A549 (cell line): ENCODE measurements around the gene IL22. TPM values are rescaled to one million over a fixed set of nuclear protein-coding genes. Genes with fewer than 3 reads are reported as not detected.

Experiments
- ATAC-seq, 2 experiments: fragments of 200-7000 bp in 1 of 2; fragments of >200 bp in 1 of 2; cut with Nextera tagmentation in 1 of 2; cut with Tn5 transposase in 1 of 2; 3 replicates each; pipeline versions ENCODE4 v1.8.0 to v1.9.1; 2018 to 2020; ENCODE audit warnings: mild to moderate bottlenecking in 1 of 2, moderate library complexity in 1 of 2
- CTCF ChIA-PET: fragments of 300-600 bp; sonication (Branson Sonifier 250); formaldehyde crosslinking; extraction: SDS; loops from one replicate; lab custom pipeline; 2021; ENCODE audit warnings: antibody characterized with exemption, inconsistent platforms; lab: Yijun Ruan, JAX
- POLR2A ChIA-PET: fragments of 350-600 bp; formaldehyde crosslinking; extraction: SDS; loops from one replicate; lab custom pipeline; 2021; ENCODE audit warnings: antibody characterized with exemption, inconsistent platforms; lab: Yijun Ruan, JAX
- DNase-seq, 2 experiments: peaks; one replicate each; pipeline versions ENCODE4 v3.0.0 to v3.0.0-alpha.2; 2011 to 2016; ENCODE audit warnings: low read depth in 1 of 2, low spot score in 1 of 2
- FAIRE-seq: peaks from 2 replicates; lab custom pipeline; 2011; peaks lifted over from hg19 to GRCh38; lab: Jason Lieb, UNC
- H3K27ac ChIP-seq, 2 experiments: fragments of >200 bp; sonication (Bioruptor Twin); formaldehyde crosslinking; 3 replicates each; pipeline ENCODE4 v1.5.1; 2016 to 2017
- H3K4me1 ChIP-seq: fragments of >200 bp; sonication (Bioruptor Twin); formaldehyde crosslinking; 3 replicates; pipeline ENCODE4 v1.6.1; 2016
- H3K4me2 ChIP-seq: fragments of >200 bp; sonication (Bioruptor Twin); formaldehyde crosslinking; 3 replicates; pipeline ENCODE4 v1.6.1; 2016
- H3K4me3 ChIP-seq: fragments of >200 bp; sonication (Bioruptor Twin); formaldehyde crosslinking; 3 replicates; pipeline ENCODE4 v1.5.1; 2016
- H3K9me3 ChIP-seq: fragments of >200 bp; sonication (Bioruptor Twin); formaldehyde crosslinking; 3 replicates; pipeline ENCODE4 v1.6.1; 2016
- BCL3 ChIP-seq: fragments of >200 bp; sonication (Bioruptor Twin); formaldehyde crosslinking; IDR thresholded peaks from 3 replicates; pipeline ENCODE4 v1.6.1; 2016
- CHD4 ChIP-seq: fragments of 200-600 bp; sonication (generic); IDR thresholded peaks from 2 replicates; pipeline ENCODE4 v1.6.1; 2016; ENCODE audit warnings: antibody characterized with exemption, mild to moderate bottlenecking, borderline replicate concordance
- EHF ChIP-seq: fragments of 250-450 bp; sonication (Bioruptor Pico); IDR thresholded peaks from 2 replicates; pipeline ENCODE4 v1.5.0; 2020; ENCODE audit warnings: mild to moderate bottlenecking
- ELK1 ChIP-seq: fragments of 150-350 bp; IDR thresholded peaks from 2 replicates; pipeline ENCODE4 v1.6.1; 2014; ENCODE audit warnings: low read depth, mild to moderate bottlenecking, low read length
- FOXS1 ChIP-seq: fragments of 250-450 bp; sonication (Bioruptor Pico); IDR thresholded peaks from 2 replicates; pipeline ENCODE4 v1.5.0; 2020; ENCODE audit warnings: mild to moderate bottlenecking, moderate library complexity
- GATA3 ChIP-seq: IDR thresholded peaks from 2 replicates; pipeline ENCODE4 v1.6.1; 2012; ENCODE audit warnings: borderline replicate concordance
- HEYL ChIP-seq: fragments of 250-450 bp; sonication (Bioruptor Pico); IDR thresholded peaks from 2 replicates; pipeline ENCODE4 v1.8.0; 2021; ENCODE audit warnings: mild to moderate bottlenecking, moderate library complexity
- HOXB13 ChIP-seq: fragments of 250-450 bp; sonication (Bioruptor Pico); IDR thresholded peaks from 2 replicates; pipeline ENCODE4 v1.5.0; 2020; ENCODE audit warnings: low read depth, mild to moderate bottlenecking, moderate library complexity
- KDM1A ChIP-seq: fragments of 200-600 bp; sonication (generic); IDR thresholded peaks from 2 replicates; pipeline ENCODE4 v1.6.1; 2016; ENCODE audit warnings: low read depth, mild to moderate bottlenecking
- KDM5A ChIP-seq: fragments of 200-600 bp; sonication (generic); IDR thresholded peaks from 2 replicates; pipeline ENCODE4 v1.6.1; 2016; ENCODE audit warnings: antibody characterized with exemption, mild to moderate bottlenecking
- MAFK ChIP-seq: fragments of 450-650 bp; IDR thresholded peaks from 2 replicates; pipeline ENCODE4 v1.6.1; 2014; ENCODE audit not compliant: partially characterized antibody
- MYC ChIP-seq: IDR thresholded peaks from 2 replicates; pipeline ENCODE4 v1.6.1; 2012; ENCODE audit warnings: mild to moderate bottlenecking, inconsistent platforms, low read length, improper control_type of control experiment, borderline replicate concordance
- NFE2L2 ChIP-seq: fragments of 150-350 bp; conservative IDR thresholded peaks from 2 replicates; pipeline ENCODE4 v1.6.1; 2014; ENCODE audit warnings: low read length
- PHF8 ChIP-seq: fragments of 200-600 bp; sonication (generic); IDR thresholded peaks from 2 replicates; pipeline ENCODE4 v1.6.1; 2016; ENCODE audit warnings: low read depth, mild to moderate bottlenecking, antibody characterized with exemption, moderate library complexity, borderline replicate concordance
- POLR2A ChIP-seq: IDR thresholded peaks from 2 replicates; pipeline ENCODE4 v1.6.1; 2012; ENCODE audit warnings: mild to moderate bottlenecking, low read length
- RAD21 ChIP-seq, 2 experiments: fragments of >200 bp in 1 of 2; sonication (Bioruptor Twin) in 1 of 2; formaldehyde crosslinking in 1 of 2; IDR thresholded peaks in 1 of 2; conservative IDR thresholded peaks in 1 of 2; 2 replicates in 1 of 2; 3 replicates in 1 of 2; pipeline ENCODE4 v1.6.1; 2012 to 2018; ENCODE audit warnings: inconsistent platforms in 1 of 2
- RARB ChIP-seq: fragments of 250-450 bp; sonication (Bioruptor Pico); IDR thresholded peaks from 2 replicates; pipeline ENCODE4 v1.8.0; 2021; ENCODE audit warnings: mild to moderate bottlenecking, moderate library complexity
- SMC3 ChIP-seq: fragments of >200 bp; sonication (Bioruptor Twin); formaldehyde crosslinking; IDR thresholded peaks from 3 replicates; pipeline ENCODE4 v1.6.1; 2018; ENCODE audit warnings: inconsistent platforms
- TFCP2L1 ChIP-seq: fragments of 250-450 bp; sonication (Bioruptor Pico); IDR thresholded peaks from 2 replicates; pipeline ENCODE4 v1.5.0; 2021; ENCODE audit warnings: mild to moderate bottlenecking
- ZC3H11A ChIP-seq: fragments of 450-650 bp; IDR thresholded peaks from 2 replicates; pipeline ENCODE4 v1.6.1; 2014; ENCODE audit warnings: antibody characterized with exemption, mild to moderate bottlenecking
- ZNF302 ChIP-seq: fragments of 250-450 bp; sonication (Bioruptor Pico); IDR thresholded peaks from 2 replicates; pipeline ENCODE4 v1.9.0; 2021; ENCODE audit warnings: inconsistent platforms, mild to moderate bottlenecking, moderate library complexity
- ZSCAN20 ChIP-seq: fragments of 250-450 bp; sonication (Bioruptor Pico); IDR thresholded peaks from 2 replicates; pipeline ENCODE4 v1.8.0; 2022; ENCODE audit warnings: mild to moderate bottlenecking, moderate library complexity
- WGBS: methylation state at CpG from one replicate; pipeline ENCODE4 v1.1.6; 2017; ENCODE audit errors: missing lambda C conversion rate; 5-methylcytosine and 5-hydroxymethylcytosine counted together
- polyA minus RNA-seq: library from RNA; depleted of rRNA, polyadenylated mRNA; stranded (reverse); fragments of >200 nt; gene quantifications from 2 replicates; pipeline ENCODE4 v1.2.3, GENCODE V29; 2011; rRNA and poly(A)+ RNA removed
- polyA plus RNA-seq, 4 experiments: library from polyadenylated mRNA; depleted of rRNA in 3 of 4; stranded (reverse); fragments of >200 nt; fragmentation: RNase III in 1 of 4; extraction: RNeasy Plus Mini Kit Qiagen cat#74134 plus additional on column Dnase treatment in 1 of 4; gene quantifications; 2 replicates in 3 of 4; 3 replicates in 1 of 4; pipeline ENCODE4 v1.2.3, GENCODE V29; 2011 to 2017
- TF ChIP-seq, protein P1 (sequence below): fragments of 250-450 bp; sonication (Bioruptor Pico); IDR thresholded peaks from 2 replicates; pipeline ENCODE4 v1.5.0; 2021; ENCODE audit warnings: mild to moderate bottlenecking, moderate library complexity, borderline replicate concordance

Gene IL22
- polyA plus RNA-seq (2011; rRNA removed) (not detected in 2 replicates), polyA plus RNA-seq (2017; fragmentation: RNase III; extraction: RNeasy Plus Mini Kit Qiagen cat#74134 plus additional on column Dnase treatment) (not detected in 3 replicates), polyA minus RNA-seq (not detected in 2 replicates)
- polyA plus RNA-seq (2012; cell fraction: cytosol; rRNA removed), result not detected in 2 replicates
- polyA plus RNA-seq (2012; cell fraction: nucleus; rRNA removed), result not detected in 2 replicates

- Histone ChIP-seq H3K4me1 (no peaks in the 10 kb centered on the region), H3K4me2 (no peak within 1 kb of the TSS), H3K27ac (no peak within 1 kb of the TSS), H3K9me3 (no peaks in the 10 kb centered on the region), H3K4me3 (no peak within 1 kb of the TSS)
- WGBS, result 61% methylated on average over 7 of the region's 7 CpGs
- ATAC-seq, result no peak
- ChIA-PET POLR2A (no interaction called here), CTCF (no interaction called here)
- no peak for DNase-seq
- TF ChIP-seq MAFK, result no peak
- no peak for TF ChIP-seq RARB
- TF ChIP-seq MYC, result no peak
- TF ChIP-seq TFCP2L1 (CRISPR knock-in tag), result no peak
- TF ChIP-seq RAD21 (conservative IDR thresholded peaks at IDR 0.05 in 1 of 2, IDR thresholded peaks at IDR 0.05 in 1 of 2), result no peak
- no peak for TF ChIP-seq KDM5A
- no peak for TF ChIP-seq KDM1A
- TF ChIP-seq NFE2L2, result no peak
- no peak for TF ChIP-seq ELK1
- FAIRE-seq, result no peak
Observed at GRCh38 chr12:68253504-68253903, at the start of gene IL22. IL22 (minus strand) TSS chr12:68253604; CDS start chr12:68253448, 156 bp downstream.

DNA sequence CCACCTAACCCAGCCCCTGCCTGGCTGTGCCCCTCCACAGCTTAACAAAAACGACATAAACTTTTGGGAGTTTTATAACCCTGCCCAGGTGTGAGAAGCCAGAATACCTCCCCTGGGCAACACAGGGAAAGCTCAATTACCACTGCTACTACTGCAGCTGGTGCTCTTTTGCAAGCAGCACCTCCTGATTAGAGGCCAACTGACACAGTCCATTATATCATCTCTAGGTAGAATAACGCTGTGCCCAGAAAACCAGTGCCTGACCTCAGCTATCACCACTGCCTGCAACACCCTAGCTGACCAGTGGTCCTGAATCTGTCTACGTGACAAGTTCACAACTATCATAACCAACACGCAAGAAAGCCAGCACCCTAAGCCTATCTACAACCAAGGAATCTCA, 44.5 kb upstream of the IL22 start:
- Histone ChIP-seq H3K4me1 (no peaks in the 10 kb centered on the region), H3K4me3 (no peak overlapping the region), H3K9me3 (no peaks in the 10 kb centered on the region), H3K27ac (no peak overlapping the region), H3K4me2 (no peak overlapping the region)
- WGBS, result 72% methylated on average over 4 of the region's 4 CpGs
- ChIA-PET CTCF (interaction anchor here (1.1 to 1.3 kb wide), 3 partner anchors 20 to 259 kb away, joined by 3 to 4 read pairs (median 3); no protein-coding TSS in a partner anchor), POLR2A (no interaction called here)
- TF ChIP-seq HEYL (CRISPR knock-in tag) (no peak), PHF8 (no peak), GATA3 (no peak), ZC3H11A (no peak), MYC (no peak), FOXS1 (CRISPR knock-in tag) (no peak), POLR2A (no peak), HOXB13 (CRISPR knock-in tag) (no peak), EHF (CRISPR knock-in tag) (no peak), ZNF302 (CRISPR knock-in tag) (no peak), ZSCAN20 (no peak), SMC3 (no peak), BCL3 (no peak), NFE2L2 (no peak), CHD4 (no peak)
- TF ChIP-seq, protein P1, sequence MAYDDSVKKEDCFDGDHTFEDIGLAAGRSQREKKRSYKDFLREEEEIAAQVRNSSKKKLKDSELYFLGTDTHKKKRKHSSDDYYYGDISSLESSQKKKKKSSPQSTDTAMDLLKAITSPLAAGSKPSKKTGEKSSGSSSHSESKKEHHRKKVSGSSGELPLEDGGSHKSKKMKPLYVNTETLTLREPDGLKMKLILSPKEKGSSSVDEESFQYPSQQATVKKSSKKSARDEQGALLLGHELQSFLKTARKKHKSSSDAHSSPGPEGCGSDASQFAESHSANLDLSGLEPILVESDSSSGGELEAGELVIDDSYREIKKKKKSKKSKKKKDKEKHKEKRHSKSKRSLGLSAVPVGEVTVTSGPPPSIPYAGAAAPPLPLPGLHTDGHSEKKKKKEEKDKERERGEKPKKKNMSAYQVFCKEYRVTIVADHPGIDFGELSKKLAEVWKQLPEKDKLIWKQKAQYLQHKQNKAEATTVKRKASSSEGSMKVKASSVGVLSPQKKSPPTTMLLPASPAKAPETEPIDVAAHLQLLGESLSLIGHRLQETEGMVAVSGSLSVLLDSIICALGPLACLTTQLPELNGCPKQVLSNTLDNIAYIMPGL (CRISPR knock-in tag), result no peak
- FAIRE-seq (no peak), DNase-seq (no peak), ATAC-seq (no peak)
